IPS DF 19.7 (cell line): ENCODE data around the gene SLC11A2.

Source experiments
- DNase-seq: peaks from one replicate; pipeline ENCODE4 v3.0.0-alpha.2; 2013; ENCODE audit warnings: low read depth, low spot score

Gene SLC11A2

DNA sequence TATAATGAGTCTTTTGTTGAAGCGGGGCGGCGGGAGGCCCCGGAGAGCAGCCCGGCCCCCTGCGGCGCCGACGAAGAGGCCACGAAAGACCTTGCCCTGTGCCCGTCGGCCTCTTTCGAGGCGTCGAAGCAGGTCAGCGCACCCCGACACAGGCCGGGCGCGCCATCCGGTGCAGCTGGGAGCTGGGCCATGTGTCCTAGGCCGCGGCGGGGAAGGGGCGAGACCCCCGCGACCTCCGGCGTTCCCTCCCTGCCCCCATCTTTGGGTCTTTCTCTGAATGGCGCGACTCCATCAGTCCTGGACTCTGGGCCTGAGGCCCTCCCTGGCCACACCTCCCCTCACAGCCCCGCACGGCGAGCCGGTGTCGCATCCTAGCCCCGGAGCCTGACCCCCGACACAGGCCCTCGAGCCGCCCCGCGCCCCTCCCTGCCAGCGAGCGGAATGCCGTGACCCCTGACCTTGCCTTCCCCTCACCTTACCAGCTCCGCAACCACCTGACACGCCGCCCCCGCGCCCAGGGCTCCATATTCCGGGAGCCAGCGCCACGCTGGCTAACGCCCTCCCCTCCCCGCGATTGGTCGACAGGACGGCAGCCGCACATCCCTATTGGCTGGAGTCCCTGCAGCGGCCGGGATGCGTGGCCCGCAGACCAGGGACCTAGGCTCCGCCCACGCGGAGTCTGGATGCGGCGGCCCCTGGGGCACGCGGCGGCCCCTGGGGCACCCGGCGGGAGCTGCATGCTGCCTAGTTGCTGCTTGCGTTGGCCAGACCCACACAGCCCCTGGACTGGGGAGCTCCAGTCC is at the start of gene SLC11A2:
Gene SLC11A2, minus strand, starts transcription at position 549 of the 803 bp plus-strand sequence. CDS start 15,656 bp downstream, outside the sequence.
- peak; percentile 92 for DNase-seq

GRCh38 chr12:51075390-51075789 is 49.2 kb upstream of the SLC11A2 start:
- no peak for DNase-seq

GRCh38 chr12:51071663-51072062 is 45.5 kb upstream of the SLC11A2 start:
- no peak for DNase-seq

DNA sequence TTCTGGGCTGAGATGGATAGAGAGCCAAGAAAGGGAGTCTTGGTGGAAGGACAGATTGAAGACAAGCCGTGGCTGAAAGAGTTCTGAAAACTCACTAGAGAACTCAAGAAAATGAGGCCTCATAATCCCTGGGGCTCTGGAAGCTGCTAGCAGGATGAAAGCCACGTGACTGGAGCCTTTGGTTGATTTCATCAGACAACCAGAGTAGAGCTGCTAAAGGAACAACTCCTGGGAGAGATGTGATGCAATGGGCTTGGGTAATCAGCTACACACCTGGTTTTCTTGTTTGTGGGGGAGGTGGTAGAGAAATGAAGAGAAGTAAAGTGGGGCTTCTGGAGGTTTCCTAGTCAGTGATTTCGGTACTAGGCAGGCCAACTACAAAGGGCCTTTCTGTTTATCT is 43.8 kb upstream of the SLC11A2 start:
- DNase-seq, result no peak

DNA sequence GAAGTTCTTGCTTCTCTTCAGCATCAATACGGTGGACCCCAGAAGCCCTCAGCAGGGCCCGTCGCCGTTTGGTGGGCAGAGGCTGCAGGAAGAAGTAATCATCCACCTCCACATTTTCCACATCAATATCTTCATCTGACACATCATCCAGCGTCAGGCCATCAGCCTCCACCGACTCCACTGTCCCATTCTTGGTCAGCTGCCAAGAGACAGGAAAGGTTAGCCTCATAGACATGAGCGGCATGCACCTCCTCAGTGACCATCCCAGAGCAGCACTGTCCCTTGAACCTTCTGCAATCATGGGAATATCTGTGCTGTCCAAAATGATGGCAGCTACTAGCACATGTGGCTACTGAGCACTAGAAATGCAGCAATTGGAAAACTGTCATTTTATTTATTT is 41.6 kb upstream of the SLC11A2 start:
- no peak for DNase-seq

GRCh38 chr12:51067229-51067628 is 41.0 kb upstream of the SLC11A2 start:
- DNase-seq, result no peak

DNA sequence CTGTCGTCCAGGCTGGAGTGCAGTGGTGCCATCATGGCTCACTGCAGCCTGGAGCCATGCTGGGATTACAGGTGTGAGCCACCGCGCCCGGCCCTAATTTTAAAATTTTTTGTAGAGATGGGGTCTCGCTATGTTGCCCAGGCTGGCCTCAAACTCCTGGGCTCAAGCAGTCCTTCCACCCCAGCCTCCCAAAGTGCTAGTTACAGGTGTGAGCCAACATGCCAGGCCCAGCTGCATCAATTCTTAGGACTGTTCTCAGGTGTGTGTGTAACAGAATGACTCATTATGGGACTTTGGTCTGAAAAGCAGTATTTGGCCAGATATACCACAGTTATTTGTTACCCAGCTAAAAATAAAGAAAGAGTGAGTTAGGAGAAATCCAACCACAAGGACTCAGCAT is 39.3 kb upstream of the SLC11A2 start:
- no peak for DNase-seq

- DNase-seq, result no peak
Observed at GRCh38 chr12:51062631-51063397, 36.6 kb upstream of the SLC11A2 start.

- no peak for DNase-seq
Observed at GRCh38 chr12:51059086-51059485, 32.9 kb upstream of the SLC11A2 start.

DNA sequence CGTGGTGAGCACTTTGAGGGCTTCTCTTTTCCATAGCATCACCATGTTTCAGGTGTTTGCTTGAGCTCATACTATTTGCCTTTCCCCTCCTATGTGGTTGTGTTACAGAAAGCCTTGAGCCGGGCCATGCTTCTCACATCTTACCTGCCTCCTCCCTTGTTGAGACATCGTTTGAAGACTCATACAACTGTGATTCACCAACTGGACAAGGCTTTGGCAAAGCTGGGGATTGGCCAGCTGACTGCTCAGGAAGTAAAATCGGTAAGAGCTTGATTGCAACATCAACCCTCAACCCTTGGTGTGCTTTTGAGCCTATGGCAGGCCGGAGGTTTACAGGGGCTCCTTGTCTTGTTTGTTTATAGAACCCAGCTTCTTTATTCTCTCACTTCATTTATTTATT is 30.1 kb upstream of the SLC11A2 start:
- no peak for DNase-seq

GRCh38 chr12:51055060-51055459 is 28.9 kb upstream of the SLC11A2 start:
- no peak for DNase-seq

DNA sequence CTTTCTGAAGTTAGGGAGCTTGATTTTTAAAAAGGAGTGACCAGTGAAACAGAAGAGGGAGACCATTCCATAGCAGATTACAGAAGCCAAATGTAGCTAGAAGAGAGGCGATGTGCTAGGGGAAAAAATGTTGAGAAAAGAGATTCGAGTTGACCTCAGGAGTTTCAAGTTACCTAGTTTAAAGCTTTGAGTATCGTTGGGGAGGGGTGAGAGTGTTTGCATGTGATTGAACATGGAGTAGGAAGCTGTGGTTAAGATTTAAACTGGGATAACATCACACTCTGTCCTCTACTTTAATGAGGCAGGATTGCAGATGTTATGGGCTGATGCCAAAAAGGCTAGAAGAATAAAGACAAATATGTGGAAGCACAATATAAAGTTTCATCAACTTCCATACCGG is 25.6 kb upstream of the SLC11A2 start:
- DNase-seq, result no peak

GRCh38 chr12:51049525-51049924 is 23.3 kb upstream of the SLC11A2 start:
- no peak for DNase-seq

DNA sequence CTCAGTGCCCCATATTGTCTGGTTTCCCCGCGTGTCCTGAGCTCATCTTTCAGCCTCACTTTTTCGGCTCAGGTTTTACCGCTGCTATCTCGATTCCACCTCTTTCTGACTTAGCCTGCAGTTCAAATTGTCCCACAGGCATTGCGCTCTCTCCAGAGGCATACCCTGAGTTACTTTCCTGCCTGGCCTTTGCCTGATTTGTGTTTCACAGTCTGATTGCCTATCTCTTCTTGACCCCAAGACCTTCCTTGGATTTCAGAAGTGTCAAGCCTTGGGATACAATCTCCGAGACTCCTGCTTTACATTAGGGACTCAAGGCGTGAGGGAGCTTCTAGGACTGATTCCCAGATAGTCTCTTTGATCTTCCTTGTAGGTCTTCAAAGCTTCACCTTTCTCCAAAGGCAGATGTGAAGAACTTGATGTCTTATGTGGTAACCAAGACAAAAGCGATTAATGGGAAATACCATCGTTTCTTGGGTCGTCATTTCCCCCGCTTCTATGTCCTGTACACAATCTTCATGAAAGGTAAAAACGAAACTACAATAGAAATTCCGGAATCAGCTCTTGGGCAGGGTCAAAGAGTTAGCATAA is 22.6 kb upstream of the SLC11A2 start:
- no peak for DNase-seq

DNA sequence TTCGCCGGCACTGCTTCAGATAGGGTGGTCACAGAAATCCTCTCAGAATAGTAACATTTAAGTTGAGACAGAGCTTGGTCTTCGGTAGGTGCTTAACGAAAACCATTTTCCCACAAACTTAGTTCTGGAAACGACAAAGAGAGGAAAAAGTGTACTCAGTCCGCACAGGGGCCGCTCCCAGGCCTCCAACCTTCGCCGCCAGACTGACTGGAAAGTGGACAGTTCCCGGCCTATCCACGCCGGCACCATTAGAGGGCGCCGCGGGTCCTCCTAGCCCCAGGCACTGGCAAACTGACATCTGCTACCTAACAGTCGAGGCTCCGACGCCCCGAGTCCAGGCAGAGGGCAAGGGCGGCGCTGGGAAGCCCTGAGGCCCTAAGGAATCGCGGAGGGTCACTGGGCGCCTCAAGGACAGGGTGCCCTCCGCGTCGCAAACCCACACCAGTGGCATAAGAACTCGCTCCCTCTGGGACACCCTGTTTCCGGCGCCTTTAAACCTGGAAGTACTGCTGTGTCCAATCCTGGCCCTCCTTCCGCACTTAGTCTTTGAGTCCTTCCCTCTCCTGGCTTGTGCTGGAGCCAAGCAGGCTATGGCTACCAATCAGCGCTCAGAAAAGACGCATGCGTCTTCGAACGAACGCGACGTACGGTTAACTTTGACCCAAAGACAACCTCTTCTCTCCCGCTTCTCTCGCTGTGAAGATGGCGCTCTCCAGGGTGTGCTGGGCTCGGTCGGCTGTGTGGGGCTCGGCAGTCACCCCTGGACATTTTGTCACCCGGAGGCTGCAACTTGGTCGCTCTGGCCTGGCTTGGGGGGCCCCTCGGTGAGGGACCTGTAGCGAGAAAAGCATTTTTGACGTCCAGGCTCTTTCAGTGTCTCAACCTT is 21.7 kb upstream of the SLC11A2 start, which contains the start of gene LETMD1:
Gene LETMD1, plus strand, starts transcription at position 673 of the 886 bp plus-strand sequence. Its CDS starts 30 bp downstream, at position 703.
- DNase-seq, result peak; percentile 95

DNA sequence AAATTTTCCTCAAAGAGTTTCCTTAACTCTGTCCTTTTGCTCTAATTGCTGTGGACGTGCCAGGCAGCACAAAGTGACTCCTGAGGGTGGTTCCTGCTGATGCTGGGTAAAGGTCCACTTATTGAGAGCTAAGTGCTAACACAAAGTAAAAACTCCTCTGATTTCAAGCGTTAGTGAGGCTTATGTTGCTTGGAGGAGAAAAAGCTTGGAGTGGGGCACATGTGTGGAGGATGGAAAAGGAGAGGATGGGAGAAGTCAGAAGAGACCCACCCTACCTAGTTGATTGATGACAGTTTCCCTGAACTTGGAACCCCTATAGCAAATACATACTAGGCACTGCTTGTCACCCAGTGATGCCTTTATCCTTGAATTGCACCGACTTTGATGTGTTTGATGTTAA is 10.1 kb upstream of the SLC11A2 start:
- DNase-seq, result no peak

DNA sequence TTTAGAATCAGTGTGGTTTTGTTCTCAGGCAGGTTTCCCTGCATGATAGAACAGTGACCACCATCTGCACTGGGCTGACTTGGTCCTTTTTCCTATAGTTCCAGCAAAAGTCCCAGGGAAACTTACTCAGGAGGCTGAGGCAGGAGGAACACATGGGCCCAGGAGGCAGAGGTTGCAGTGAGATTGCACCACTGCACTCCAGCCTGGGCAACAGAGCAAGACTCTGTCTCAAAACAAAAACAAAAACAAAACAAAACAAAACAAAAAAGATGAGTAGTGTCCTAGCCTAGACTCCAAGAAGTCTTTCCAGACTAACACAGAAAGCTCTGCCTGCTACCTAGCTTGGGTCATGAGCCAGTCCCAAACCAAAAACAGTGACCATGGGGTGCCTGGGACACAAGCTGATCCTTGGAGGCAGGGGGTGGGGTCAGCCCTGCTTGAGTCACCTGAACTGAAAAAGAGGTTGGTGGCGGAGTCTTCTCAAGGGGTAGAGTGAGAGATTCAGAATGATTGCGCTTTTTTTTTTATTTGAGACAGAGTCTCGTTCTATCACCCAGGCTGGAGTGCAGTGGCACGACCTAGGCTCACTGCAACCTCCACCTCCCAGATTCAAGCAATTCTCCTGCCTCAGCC is 7.4 kb upstream of the SLC11A2 start:
- no peak for DNase-seq

DNA sequence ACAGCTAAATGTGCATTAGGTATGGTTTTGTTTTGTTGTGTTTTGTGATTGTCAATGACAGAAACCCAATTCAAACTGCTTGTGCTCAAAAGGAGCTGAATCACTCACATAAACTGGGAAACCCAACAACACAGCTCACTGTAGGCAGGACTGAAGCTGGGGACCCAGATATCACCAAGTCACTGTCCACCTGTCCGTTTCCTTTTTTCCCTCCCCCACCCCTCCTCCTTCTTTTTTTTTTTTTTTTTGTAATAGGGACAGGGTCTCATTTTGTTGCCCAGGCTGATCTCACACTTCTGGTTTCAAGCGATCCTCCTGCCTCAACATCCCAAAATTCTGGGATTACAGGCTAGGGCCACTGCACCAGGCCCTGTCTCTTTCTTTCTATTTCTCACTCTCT is 6.9 kb upstream of the SLC11A2 start:
- DNase-seq, result no peak

GRCh38 chr12:51028813-51029150 is 2.6 kb upstream of the SLC11A2 start:
- no peak for DNase-seq

DNA sequence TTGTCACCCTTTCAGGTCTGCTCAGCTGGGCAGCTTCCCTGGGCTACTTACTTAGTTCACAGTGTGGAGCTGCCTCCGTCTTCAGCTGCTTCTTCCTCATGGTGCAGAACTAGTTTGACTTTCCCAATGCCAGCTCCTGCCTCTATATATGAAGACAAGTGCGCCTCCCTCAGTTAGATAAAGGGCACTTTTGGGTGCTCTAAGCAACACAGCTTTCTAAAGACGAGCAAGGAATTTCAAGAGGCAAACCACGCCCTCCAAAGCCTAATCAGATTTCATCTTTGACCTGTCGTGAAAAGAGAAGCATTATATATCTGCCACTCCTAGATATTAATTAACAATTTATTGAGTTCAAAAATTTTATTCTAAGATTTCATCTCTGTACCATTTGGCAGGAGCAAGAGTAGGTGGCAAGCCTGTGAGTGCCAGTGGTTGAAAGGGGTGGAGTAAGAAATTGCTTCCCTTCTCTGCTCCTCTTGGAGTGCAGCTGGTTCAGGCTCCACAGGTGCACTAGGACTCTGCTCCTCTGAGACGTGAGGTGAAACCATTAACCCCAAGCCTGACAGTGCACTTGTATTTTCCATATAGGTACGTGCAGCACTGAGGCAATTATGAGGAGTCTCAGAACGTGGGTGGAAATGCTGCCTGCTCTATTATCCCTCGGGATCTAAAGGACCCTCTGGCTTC is 2.1 kb upstream of the SLC11A2 start:
- peak; percentile 52 for DNase-seq
